Head of caudate nucleus (tissue), 42 donors: ENCODE results near the gene OTOS.

ENCODE experiments used
- DNase-seq, 42 donors: peaks; one replicate each; pipeline versions ENCODE4 v3.0.0 to v3.0.0-alpha.2; 2020 to 2021; ENCODE audit warnings: mixed read lengths in 7 of 42
- intact Hi-C: fragments of 100-400 bp; cut with DNase I; formaldehyde crosslinking; loops from one replicate; pipeline ENCODE4 v1.15.0; 2022

Gene OTOS

DNA sequence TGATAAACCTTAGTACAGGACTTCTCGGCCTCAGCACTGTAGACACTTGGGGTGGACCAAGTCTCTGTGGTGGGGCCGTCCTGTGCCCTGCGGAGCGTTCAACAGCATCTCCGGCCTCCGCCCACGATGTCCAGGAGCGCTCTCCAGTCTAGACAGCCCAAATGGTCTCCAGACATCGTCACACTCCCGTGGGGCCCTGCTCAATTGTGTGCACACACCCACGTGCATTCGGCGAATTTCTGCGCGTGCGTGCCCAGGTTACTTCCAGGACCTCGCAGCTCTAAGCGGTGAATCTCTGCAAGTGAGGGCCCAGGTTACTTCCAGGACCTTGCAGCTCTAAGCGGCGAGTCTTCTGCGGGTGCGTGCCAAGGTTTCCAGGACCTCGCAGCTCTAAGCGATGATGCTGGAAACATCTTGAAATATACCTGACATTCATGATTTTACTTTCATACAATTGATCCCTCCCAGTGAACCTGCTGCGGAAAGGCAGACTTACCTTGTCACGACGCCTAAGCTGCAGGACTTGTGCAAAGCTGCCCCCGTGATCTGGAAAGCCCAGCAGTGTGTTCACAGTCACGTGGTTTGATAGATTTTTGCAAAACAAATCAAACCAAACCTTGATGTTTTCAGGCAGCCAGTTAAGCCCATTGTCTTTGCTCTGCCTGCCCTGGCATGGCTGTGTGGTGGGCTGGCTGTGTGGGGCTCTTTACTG lies 16.1 kb upstream of the OTOS start:
- intact Hi-C loops, result no loop called here
- DNase-seq, result peak in 2 of 42 donors; percentile 11 to 30

DNA sequence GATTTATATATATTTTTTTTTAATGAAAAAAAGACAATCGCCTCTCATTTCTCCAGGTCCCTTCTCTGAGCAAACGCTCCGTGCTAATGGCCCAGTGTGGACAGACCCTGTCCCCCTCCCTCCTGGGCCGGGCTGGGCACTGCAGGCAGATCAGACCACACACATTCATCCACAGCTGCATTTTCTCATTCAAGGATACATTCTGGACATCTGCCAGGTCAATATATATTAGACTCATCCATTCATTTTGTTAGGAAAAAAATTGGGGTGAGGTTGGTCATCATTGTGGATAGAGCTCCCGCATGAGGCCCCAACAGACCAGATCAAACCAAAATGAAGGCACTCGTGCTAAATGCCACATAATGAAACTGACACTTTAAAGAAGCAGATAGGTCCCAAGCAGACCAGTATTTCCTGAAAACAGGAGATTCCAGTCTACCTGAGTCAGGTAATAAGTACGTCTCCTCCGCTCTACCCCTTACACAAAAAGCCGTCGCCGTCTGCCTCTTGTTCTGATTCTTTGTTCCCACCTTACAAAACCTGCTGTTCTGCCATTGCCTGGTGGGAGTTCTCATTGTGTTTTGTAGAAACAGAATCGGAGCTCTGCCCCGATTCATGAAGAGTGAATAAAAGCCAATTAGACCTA lies 15.4 kb upstream of the OTOS start:
- intact Hi-C loops, result no loop called here
- DNase-seq, result peak in 1 of 42 donors; percentile 16

DNA sequence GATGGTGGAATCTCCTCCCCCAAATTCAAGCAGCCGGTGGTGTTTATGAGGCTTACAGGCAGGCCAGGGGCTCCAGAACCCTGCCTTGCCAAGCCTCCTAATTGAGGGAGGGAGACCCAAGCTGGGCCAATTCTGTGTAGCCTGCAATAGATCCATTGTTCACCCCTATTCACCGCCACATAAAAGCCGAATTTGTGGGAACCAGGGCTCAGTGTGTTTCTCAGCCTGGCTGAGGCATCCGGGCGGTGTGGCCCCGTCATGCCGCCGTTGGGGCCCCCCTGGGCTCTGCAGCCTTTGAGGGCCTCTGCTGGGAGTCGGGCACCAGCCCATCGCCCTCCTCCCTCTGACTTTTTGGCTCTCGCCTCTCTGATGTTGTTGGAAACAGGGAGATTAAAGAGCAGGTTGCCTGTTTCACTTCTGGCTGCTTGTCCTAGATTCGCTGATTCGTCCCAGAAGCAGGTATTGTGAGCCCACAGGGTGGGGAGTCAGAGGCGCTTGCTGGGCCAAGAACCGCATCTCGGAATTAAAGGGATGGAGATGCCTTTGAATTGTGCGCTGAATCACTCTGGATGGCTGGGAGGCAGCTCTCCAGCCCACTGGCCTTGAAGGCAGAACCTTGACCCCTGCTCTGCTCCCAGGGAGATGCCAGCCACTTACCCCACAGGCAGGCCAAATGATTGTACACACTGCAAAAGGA lies 14.7 kb upstream of the OTOS start:
- intact Hi-C loops, result no loop called here
- peak in 33 of 42 donors; percentile 27 to 80 (median 55) for DNase-seq

DNA sequence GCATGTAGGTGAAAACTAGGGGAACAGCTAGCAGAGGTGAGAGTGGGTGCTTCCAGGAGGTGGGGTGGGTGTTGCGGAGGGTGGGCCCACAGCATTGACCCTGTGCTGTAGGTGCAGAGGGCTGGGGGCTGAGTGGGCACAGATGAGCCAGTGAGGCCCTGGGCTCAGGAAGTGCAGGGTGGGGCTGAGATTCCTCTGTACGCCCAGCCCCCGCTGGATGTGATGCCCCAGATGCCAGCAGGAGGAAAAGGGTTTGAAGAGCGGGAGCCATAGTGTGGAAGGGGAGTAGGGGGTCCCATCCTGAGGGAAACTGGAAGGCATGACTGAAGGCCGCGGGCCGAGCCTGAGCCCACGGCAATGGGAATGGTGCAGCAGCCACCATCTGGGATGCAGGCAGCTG lies 14.1 kb upstream of the OTOS start:
- DNase-seq, result peak in 1 of 42 donors; percentile 28
- intact Hi-C loops, result loop anchor here (5.0 kb wide), 1 partner anchor 283 kb away; the partner anchor contains the start of gene GPC1

DNA sequence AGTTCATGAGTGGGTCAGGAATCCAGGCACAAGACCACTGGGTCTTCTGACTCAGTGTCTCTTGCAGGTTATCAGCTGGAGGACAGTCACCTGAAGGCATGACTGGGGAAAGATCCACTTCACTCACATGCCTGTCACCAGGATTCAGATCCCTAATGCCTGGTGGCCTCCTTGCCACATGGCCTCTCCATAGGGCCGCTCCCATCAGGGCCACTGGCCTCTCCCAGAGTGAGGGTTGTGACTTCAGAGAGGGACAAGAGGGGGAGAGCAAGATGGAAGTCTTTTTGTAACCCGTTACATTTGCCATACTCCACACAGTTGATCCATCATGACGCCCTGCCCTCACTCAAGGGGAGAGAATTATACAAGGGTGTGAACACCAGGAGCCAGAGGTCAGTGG lies 13.0 kb upstream of the OTOS start:
- intact Hi-C loops, result loop anchor here (5.0 kb wide), 1 partner anchor 284 kb away; the partner anchor contains the start of gene GPC1
- DNase-seq, result no peak

DNA sequence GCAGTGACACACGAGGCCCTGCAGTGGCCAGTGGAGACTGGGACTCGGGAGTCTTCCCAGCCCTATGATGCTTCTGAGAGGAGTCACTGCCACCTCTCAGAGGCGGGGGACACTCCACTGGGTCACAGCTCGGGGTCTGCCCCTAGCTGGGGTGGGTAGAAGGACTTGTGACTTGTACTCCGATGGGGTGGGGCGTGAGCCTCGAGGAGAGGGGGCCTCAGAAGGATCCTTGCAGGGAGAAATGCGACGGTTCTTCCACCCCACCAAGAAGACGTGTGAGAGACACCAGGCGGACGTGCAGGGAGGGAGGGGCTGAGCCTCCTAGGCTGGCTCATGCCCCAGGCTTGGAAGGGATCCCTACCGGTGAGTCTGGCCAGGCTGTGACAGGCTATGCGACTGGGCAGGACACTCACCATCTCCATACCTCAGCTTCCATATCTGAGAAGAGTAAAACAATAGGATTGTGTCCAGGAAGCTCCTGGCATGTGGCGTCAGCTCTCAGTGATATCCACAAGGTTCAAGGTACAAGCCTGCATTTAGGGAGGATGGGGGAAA lies 11.1 kb upstream of the OTOS start:
- intact Hi-C loops, result loop anchor here (5.0 kb wide), 1 partner anchor 286 kb away; the partner anchor contains the start of gene GPC1
- DNase-seq, result peak in 1 of 42 donors; percentile 41

DNA sequence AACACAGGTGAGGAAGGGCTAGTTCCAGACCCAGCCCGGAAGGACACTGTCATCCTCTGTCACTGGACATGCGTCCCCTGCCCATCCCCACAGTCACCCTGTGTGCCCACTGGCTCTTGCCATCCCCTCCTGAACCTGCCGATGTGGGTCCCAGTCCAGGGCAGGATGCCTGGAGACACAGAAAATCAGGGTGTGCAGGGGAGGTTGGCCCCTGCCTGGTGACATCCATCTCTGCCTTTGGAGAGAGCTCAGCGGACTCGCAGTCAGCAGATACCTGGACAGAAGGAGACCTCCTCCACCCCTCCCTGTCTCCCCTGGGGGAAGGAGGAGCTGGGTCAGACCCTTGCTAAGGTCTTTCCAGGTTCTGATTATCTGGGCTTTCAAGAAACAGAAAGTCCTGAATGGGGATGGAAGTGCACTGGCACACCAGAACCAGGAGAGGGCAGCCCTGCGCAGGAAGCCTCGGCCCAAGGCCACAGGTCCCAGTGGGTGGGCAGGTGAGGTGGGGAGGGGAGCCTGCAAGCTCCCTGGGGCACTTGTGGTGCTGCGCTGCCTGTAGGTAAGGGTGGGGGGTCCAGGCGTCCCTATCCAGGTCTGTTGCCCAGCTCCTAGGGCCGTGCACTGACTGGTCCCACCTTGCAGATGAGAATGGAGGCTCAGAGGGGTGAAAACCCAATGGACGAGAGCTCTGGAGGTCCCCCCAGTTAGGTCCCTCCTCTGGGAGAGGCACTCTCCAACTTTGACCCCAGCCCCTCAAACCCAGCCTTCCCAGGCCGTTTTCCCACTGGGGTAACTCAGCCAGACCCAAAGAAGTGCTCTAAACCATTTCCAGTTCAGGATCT lies 9.7 kb upstream of the OTOS start:
- intact Hi-C loops, result loop anchor here (5.0 to 10.0 kb wide), 2 partner anchors 125 to 287 kb away; partner anchors contain the start of genes GPC1 and NDUFA10
- peak; percentile 33 to 79 (median 60) for DNase-seq

DNA sequence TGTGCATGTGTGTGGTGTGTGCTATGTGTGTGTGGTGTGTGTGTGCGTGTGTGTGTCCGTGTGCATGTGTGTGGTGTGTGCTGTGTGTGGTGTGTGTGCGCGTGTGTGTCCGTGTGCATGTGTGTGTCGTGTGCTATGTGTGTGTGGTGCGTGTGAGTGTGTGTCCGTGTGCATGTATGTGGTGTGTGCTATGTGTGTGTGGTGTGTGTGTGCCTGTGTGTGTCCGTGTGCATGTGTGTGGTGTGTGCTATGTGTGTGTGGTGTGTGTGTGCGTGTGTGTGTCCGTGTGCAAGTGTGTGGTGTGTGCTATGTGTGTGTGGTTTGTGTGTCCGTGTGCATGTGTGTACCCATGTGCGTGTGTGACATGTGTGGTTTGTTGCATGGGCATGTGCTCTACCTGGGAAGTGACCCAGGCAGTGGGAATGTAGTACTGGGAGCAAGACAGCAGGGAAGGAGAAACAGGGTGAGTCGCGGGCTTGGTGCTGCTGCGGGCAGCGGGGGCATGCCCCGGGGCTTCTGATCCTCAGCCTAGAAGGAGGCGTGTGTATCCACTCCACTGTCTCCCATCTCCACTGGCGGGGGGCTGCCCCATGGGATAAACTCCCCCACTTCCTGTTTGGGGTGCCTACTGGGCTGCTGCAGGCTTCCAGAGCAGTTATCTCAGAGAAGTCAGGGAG lies 7.6 kb upstream of the OTOS start:
- intact Hi-C loops, result loop anchor here (10.0 kb wide), 1 partner anchor 123 kb away; the partner anchor contains the start of gene NDUFA10
- no peak for DNase-seq

DNA sequence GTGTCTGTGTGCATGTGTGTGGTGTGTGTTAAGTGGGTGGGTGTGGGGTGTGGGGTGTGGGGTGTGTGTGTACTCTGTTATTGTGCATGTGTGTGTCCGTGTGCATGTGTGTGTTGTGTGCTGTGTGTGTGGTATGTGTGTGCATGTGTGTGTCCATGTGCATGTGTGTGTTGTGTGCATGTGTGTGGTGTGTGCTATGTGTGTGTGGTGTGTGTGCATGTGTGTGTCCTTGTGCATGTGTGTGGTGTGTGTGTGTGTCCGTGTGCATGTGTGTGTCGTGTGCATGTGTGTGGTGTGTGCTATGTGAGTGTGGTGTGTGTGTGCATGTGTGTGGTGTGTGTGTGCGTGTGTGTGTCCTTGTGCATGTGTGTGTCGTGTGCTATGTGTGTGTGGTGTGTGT lies 6.9 kb upstream of the OTOS start:
- no peak for DNase-seq
- intact Hi-C loops, result loop anchor here (10.0 kb wide), 1 partner anchor 123 kb away; the partner anchor contains the start of gene NDUFA10

DNA sequence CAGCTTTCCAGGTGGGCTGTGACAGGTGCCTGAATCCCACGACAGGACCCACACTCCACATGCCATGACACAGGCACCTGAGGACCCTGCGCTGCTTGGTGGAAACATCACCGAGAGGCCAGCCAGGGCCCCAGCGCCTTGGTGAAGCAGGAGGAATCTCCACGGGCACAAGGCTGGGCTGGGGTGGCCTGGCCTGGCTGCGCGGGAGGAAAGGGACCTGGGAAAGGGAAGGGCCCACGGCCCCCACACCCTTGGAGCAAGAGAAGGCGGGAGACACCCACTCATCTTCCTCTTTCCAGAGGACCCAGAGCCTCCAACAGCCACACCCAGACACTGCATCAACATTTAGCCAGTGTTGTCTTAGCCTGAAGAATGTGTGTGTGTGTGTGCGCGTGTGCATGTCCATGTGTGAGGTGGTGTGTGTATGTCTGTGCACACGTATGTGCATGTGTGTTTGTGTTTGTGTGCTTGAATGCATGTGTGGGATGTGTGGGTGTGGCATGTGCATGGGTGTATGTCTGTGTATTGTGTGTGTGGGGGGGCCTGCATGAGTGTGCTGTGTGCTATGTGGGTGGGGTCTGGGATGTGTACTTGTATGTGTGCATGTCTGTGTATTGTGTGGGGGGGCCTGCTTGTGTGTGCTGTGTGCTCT lies 6.3 kb upstream of the OTOS start:
- no peak for DNase-seq
- intact Hi-C loops, result loop anchor here (10.0 kb wide), 1 partner anchor 122 kb away; the partner anchor contains the start of gene NDUFA10

DNA sequence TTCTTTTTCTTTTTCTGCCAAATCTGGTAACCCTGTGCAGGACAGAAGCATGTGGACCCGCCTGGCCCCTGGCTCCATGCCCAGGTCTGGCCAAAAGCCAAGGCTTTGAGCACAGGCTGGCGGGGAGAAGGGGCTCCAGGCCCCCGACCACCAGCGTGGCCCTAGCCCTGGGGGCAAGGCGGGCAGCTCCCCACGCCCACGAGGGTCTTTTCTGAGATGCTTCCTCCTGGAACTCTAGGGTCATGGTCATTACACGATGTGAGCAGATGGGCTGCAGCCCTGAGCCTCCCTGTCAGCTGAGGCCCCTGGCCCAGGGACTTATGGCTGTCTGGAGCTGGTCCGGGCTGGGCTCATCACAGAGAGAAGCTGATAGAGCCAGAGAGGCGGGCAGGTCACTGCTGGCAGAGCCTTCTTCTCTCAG lies 5.7 kb upstream of the OTOS start:
- intact Hi-C loops, result loop anchor here (10.0 kb wide), 1 partner anchor 121 kb away; the partner anchor contains the start of gene NDUFA10
- DNase-seq, result no peak

DNA sequence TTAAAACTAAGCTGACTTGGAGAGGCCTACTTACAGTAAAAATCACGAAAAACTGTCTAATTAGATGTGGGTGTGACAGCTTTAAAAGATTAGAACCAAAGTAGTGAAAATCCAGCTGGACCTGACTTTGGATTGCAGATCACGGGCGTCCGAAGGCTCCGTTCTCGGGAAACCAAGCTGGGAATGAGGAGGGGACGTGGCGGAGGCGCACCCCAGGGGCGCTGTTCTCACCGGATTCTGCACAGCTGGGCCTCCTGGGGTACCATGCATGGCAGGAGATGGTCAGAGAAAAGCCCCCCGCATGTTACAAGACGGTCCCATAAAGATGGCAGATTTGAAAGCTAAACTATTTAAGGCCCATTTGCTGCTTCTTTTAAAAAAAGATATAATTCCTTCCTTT lies 5.0 kb upstream of the OTOS start:
- no peak for DNase-seq

DNA sequence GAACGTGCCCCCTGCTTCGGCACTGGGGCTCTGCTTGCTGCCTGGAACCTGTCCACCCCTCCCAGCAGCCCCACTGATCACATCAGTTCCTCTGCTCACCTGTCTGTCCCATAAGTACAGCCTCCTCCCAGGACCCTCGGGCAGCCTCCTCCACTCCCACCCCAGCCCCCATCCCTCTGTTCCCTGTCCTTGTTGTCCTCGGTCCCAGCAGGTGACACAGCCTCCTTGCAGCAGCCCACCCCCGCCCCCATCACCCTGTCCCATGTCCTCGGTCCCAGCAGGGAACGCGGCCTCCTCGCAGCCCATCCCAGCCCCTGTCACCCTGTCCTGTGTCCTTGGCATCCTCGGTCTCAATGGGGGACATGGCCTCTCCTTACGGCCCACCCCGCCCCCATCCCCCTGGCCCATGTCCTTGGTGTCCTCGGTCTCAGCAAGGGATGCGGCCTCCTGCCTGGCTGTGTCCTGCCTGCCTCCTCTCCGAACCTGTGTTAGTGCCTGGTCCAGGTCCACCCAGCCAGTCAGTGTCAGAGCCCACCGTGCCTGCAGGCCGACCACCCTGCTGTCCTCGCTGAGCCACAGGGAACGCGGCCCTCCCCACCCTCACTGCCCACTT lies 4.3 kb upstream of the OTOS start:
- DNase-seq, result no peak
- intact Hi-C loops, result loop anchor here (5.0 to 10.0 kb wide), 2 partner anchors 87 to 120 kb away; partner anchors contain the start of gene NDUFA10

More for the DNA sequence above, 5.0 kb upstream of the OTOS start:
- intact Hi-C loops, result loop anchor here (10.0 kb wide), 1 partner anchor 121 kb away; the partner anchor contains the start of gene NDUFA10

DNA sequence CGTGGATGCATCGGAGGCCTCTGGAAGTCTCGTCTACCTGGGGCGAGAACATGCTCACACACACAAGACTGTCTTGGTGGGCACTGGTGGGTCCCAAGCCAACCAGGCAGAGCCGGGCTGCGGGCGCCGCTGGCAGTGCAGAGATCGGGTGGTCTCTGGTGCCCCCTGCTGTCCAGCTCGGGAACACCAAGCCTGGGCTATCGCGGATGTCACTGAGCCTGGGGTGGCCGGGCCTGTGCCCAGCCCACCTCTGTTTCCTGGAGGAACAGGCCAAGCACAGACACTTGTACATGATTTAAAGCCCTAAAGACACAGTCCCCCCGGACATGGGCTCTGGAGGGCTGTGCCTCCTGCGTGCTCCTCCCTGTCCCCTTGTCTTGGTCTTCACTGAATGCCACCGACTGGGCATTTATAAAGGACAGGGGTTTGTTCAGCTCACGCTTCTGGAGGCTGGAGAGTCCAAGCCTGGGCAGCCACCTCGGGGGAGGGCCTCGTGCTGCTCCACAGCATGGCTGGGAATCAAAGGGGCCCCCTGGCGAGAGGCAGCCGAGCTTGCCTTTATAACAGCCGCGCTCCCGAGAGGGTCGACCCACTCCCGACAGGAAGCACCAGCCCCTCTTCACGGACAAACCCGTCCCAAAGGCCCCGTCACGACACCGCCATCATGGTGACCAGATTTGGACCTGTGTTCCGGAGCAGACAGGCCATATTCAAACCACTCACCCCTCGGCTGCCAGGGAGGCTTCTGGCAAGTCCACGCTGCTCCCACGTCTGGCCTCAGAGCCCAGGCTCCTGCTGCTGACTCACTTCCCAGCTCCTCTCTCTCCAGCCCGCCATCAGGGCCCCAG lies 3.6 kb upstream of the OTOS start:
- peak; percentile 65 to 95 (median 86) for DNase-seq
- intact Hi-C loops, result loop anchor here (5.0 to 10.0 kb wide), 2 partner anchors 87 to 119 kb away; partner anchors contain the start of gene NDUFA10

DNA sequence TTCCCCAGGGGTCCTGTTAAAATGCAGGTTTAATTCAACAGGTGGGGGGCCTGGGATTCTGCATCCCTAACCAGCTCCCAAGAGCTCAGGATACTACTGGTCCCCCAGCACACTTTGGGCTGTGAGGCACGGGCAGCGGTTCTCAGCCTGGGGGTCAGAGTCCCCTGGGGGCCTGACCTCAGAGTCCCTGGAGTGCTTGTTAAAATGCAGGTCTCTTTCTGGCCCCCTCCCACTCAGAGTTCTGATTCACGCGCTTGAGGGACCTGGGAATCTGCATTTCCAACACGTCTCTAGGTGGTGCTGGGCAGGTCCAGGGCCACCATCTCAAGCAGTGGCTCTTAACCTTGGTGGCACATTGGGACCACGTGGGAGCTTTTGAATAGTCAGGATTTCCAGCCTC lies 2.8 kb upstream of the OTOS start:
- peak in 1 of 42 donors; percentile 7 for DNase-seq
- intact Hi-C loops, result loop anchor here (5.0 to 10.0 kb wide), 2 partner anchors 86 to 118 kb away; partner anchors contain the start of gene NDUFA10
